Spleen (tissue), 7 donors: ENCODE measurements around the gene CPED1.

Experiments used
- CTCF ChIP-seq, 11 experiments: fragments of 200-600 bp in 7 of 11; fragments of 450-650 bp in 4 of 11; sonication (generic) in 4 of 11; IDR thresholded peaks in 8 of 11; conservative IDR thresholded peaks in 3 of 11; 1 replicate in 7 of 11; 2 replicates in 4 of 11; pipeline versions ENCODE4 v1.4.0 to v1.8.0; 2016 to 2021; ENCODE audit warnings: antibody characterized with exemption in 11 of 11, inconsistent platforms in 4 of 11, mild to moderate bottlenecking in 1 of 11
- POLR2A ChIP-seq, 3 donors: fragments of 450-650 bp; IDR thresholded peaks; one replicate each; pipeline ENCODE4 v1.5.1; 2017; ENCODE audit warnings: antibody characterized with exemption in 3 of 3, mild to moderate bottlenecking in 1 of 3
- POLR2AphosphoS5 ChIP-seq, 3 donors: sonication (generic); formaldehyde crosslinking; IDR thresholded peaks; one replicate each; pipeline ENCODE4 v1.5.1; 2017; ENCODE audit warnings: antibody characterized with exemption in 3 of 3
- donor health status: DM: no; HTN: no; CAD: no; lungs with moderate emphysema.
- donor health status: DM: no; HTN: no; CAD: no.
- donor health status: DM: no; HTN: no; CAD: no.

- TF ChIP-seq POLR2A (IDR thresholded peaks at IDR 0.05) (no peak), CTCF (IDR thresholded peaks at IDR 0.05 in 8 of 11, conservative IDR thresholded peaks at IDR 0.05 in 3 of 11) (no peak), POLR2AphosphoS5 (IDR thresholded peaks at IDR 0.05) (no peak)
Measured at GRCh38 chr7:121343302-121343701, 354.8 kb downstream of the CPED1 start.
